Neural cell (in vitro differentiated cells): ENCODE data around the gene THADA. TPM values are rescaled to one million over a fixed set of nuclear protein-coding genes. Genes with fewer than 3 reads are reported as not detected.

ENCODE experiments used
- H2AFZ ChIP-seq: fragments of 200-600, 300-800 bp; sonication (generic), shearing (Covaris generic); 2 replicates; pipeline ENCODE4 v1.6.0; 2014; ENCODE audit warnings: low read depth, mild to moderate bottlenecking, antibody characterized with exemption, low read length, moderate library complexity
- H3F3A ChIP-seq: fragments of 200-600 bp; shearing (Covaris generic); 2 replicates; pipeline ENCODE4 v1.6.1; 2016; ENCODE audit warnings: mild to moderate bottlenecking, moderate library complexity, mixed read lengths, antibody characterized with exemption, low read length; ENCODE audit not compliant: insufficient read depth, poor library complexity, severe bottlenecking
- H3K27ac ChIP-seq: fragments of 200-600, 300-800 bp; sonication (generic), shearing (Covaris generic); 2 replicates; pipeline ENCODE4 v1.5.1; 2014; ENCODE audit warnings: mild to moderate bottlenecking, low read length, moderate library complexity
- H3K27me3 ChIP-seq: fragments of 300-800, 200-600 bp; sonication (generic), shearing (Covaris generic); 2 replicates; pipeline ENCODE4 v1.6.0; 2014; ENCODE audit warnings: mild to moderate bottlenecking, low read depth, low read length, moderate library complexity; ENCODE audit not compliant: insufficient read depth
- H3K36me3 ChIP-seq: fragments of 300-800, 200-600 bp; sonication (generic), shearing (Covaris generic); 2 replicates; pipeline ENCODE4 v1.5.1; 2014; ENCODE audit warnings: mild to moderate bottlenecking, antibody characterized with exemption, low read length, moderate library complexity; ENCODE audit not compliant: insufficient read depth
- H3K4me2 ChIP-seq: fragments of 300-800, 200-600 bp; sonication (generic), shearing (Covaris generic); 2 replicates; pipeline ENCODE4 v1.6.0; 2014; ENCODE audit warnings: mild to moderate bottlenecking, low read length
- H3K4me3 ChIP-seq: fragments of 300-800, 200-600 bp; sonication (generic), shearing (Covaris generic); 2 replicates; pipeline ENCODE4 v1.5.1; 2014; ENCODE audit warnings: mild to moderate bottlenecking, low read length, moderate library complexity
- H3K79me2 ChIP-seq: fragments of 200-600 bp; shearing (Covaris generic); replicated peaks from 2 replicates; pipeline ENCODE4 v1.6.0; 2014; ENCODE audit warnings: mild to moderate bottlenecking, low read length, moderate library complexity; ENCODE audit not compliant: insufficient read depth
- H3K9ac ChIP-seq: fragments of 300-800, 200-600 bp; sonication (generic), shearing (Covaris generic); 2 replicates; pipeline ENCODE4 v1.6.1; 2016; ENCODE audit warnings: mild to moderate bottlenecking, low read length, mixed read lengths
- H3K9me2 ChIP-seq: fragments of 200-600 bp; shearing (Covaris generic); 2 replicates; pipeline ENCODE4 v1.6.1; 2016; ENCODE audit warnings: mild to moderate bottlenecking, low read length, mixed read lengths; ENCODE audit not compliant: insufficient read depth
- H3K9me3 ChIP-seq: fragments of 200-600, 300-800 bp; sonication (generic), shearing (Covaris generic); 2 replicates; pipeline ENCODE4 v1.6.1; 2016; ENCODE audit warnings: mild to moderate bottlenecking, mixed run types, low read length, moderate library complexity, mixed read lengths
- H4K20me1 ChIP-seq: fragments of 200-600 bp; shearing (Covaris generic); 2 replicates; pipeline ENCODE4 v1.6.1; 2016; ENCODE audit warnings: mild to moderate bottlenecking, mixed run types; ENCODE audit not compliant: insufficient read depth
- CTCF ChIP-seq: fragments of 450-650 bp; IDR thresholded peaks from 2 replicates; pipeline ENCODE4 v1.5.1; 2014; ENCODE audit warnings: antibody characterized with exemption, mild to moderate bottlenecking, moderate library complexity; ENCODE audit not compliant: poor library complexity, severe bottlenecking
- MXI1 ChIP-seq: fragments of 450-650 bp; conservative IDR thresholded peaks from 2 replicates; pipeline ENCODE4 v1.6.1; 2014; ENCODE audit warnings: antibody characterized with exemption, mild to moderate bottlenecking; ENCODE audit not compliant: poor library complexity, severe bottlenecking
- RAD21 ChIP-seq: fragments of 450-650 bp; conservative IDR thresholded peaks from 2 replicates; pipeline ENCODE4 v1.6.1; 2014; ENCODE audit warnings: antibody characterized with exemption, mild to moderate bottlenecking, moderate library complexity
- TAF1 ChIP-seq: IDR thresholded peaks from 2 replicates; pipeline ENCODE4 v1.6.1; 2012; ENCODE audit warnings: low read depth
- polyA plus RNA-seq: library from polyadenylated mRNA; depleted of rRNA; stranded (reverse); fragments of >200 nt; gene quantifications from 2 replicates; pipeline ENCODE4 v1.2.3, GENCODE V29; 2014
- TF ChIP-seq, protein P1 (sequence below): IDR thresholded peaks from 2 replicates; pipeline ENCODE4 v1.6.1; 2012; ENCODE audit warnings: borderline replicate concordance

Gene THADA
- polyA plus RNA-seq, 1 donor from 2014 or later = 8.5 TPM

DNA sequence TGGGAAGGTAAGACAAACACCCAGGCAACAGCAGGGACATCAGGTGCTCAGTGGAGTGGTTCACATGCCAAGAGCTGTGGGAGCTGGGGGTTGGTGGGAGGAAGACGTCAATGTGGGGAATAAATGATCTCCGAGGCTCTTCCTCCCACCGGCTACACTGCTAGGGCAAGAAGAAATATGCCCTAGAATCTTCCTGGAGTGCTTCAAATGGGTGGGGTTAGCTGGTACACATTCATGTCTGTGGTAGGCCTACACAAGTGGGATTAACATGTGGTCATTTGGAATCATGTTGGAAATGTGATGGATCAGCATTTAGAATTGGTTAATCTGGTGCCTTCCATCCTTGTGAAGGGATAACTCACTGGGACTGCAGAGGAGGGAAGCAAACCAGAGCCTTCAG is 357.0 kb downstream of the THADA start:
- Histone ChIP-seq H3F3A (no peaks in the 10 kb centered on the region), H3K9me3 (no peaks in the 10 kb centered on the region), H2AFZ (no peak overlapping the region), H3K4me2 (no peak overlapping the region), H4K20me1 (no peaks in the 10 kb centered on the region), H3K36me3 (no peaks in the 10 kb centered on the region), H3K27me3 (no peaks in the 10 kb centered on the region), H3K9me2 (no peaks in the 10 kb centered on the region), H3K9ac (no peak overlapping the region), H3K79me2 (no peaks in the 10 kb centered on the region), H3K4me3 (no peak overlapping the region), H3K27ac (no peak overlapping the region)
- TF ChIP-seq TAF1 (no peak), CTCF (no peak), RAD21 (no peak), MXI1 (no peak)
- TF ChIP-seq, protein P1, sequence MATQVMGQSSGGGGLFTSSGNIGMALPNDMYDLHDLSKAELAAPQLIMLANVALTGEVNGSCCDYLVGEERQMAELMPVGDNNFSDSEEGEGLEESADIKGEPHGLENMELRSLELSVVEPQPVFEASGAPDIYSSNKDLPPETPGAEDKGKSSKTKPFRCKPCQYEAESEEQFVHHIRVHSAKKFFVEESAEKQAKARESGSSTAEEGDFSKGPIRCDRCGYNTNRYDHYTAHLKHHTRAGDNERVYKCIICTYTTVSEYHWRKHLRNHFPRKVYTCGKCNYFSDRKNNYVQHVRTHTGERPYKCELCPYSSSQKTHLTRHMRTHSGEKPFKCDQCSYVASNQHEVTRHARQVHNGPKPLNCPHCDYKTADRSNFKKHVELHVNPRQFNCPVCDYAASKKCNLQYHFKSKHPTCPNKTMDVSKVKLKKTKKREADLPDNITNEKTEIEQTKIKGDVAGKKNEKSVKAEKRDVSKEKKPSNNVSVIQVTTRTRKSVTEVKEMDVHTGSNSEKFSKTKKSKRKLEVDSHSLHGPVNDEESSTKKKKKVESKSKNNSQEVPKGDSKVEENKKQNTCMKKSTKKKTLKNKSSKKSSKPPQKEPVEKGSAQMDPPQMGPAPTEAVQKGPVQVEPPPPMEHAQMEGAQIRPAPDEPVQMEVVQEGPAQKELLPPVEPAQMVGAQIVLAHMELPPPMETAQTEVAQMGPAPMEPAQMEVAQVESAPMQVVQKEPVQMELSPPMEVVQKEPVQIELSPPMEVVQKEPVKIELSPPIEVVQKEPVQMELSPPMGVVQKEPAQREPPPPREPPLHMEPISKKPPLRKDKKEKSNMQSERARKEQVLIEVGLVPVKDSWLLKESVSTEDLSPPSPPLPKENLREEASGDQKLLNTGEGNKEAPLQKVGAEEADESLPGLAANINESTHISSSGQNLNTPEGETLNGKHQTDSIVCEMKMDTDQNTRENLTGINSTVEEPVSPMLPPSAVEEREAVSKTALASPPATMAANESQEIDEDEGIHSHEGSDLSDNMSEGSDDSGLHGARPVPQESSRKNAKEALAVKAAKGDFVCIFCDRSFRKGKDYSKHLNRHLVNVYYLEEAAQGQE = no peak

DNA sequence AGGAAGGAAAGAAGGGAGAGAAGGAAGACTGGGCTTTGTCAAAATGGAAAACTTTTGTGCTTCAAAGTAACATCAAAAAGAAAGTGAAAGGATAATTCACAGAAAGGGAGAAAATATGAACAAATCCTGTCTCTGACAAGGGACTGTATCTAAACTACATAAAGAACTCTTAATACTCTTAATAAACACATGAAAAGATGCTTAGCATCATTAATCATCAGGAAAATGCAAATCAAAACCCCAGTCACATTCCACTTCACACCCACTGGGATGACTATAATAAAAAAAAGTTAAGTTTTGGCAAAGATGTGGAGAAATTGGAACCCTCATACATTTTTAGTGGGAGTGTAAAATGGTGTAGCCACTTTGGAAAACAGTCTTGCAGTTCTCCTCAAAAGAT is 357.7 kb downstream of the THADA start:
- no peak overlapping the region for H3K4me2 ChIP-seq
- H3K9me3 ChIP-seq = no peaks in the 10 kb centered on the region
- no peaks in the 10 kb centered on the region for H3K27me3 ChIP-seq
- no peaks in the 10 kb centered on the region for H3K9me2 ChIP-seq
- H4K20me1 ChIP-seq = no peaks in the 10 kb centered on the region
- no peaks in the 10 kb centered on the region for H3K36me3 ChIP-seq
- H3F3A ChIP-seq = no peaks in the 10 kb centered on the region
- no peak overlapping the region for H3K9ac ChIP-seq
- H2AFZ ChIP-seq = no peak overlapping the region
- TF ChIP-seq CTCF (no peak), RAD21 (no peak)
- no peak overlapping the region for H3K27ac ChIP-seq
- H3K4me3 ChIP-seq = no peak overlapping the region
- H3K79me2 ChIP-seq = no peaks in the 10 kb centered on the region
